Measurements from ENCODE around the gene RAB26.

DNA sequence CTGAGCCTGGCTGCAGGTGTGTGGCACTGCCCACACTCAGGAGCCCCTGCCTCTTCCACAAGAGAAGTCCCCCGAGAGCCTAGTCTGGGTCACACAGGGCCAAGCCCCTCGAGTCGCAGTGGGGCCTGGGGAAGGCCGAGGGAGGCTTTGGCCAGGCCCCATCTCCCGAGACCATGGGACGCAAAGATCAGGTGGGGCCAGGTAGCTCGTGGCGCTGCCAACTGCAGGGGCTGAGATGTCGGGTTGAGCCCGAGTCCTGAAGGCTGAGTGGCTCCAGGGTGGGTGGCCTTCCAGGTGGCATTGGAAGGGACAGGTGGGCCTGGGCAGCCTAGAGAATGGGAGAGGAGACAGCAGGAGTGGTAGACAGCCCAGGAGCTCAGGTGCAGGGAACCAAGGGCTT is 13.5 kb downstream of the RAB26 start:
- TF ChIP-seq, protein P1, sequence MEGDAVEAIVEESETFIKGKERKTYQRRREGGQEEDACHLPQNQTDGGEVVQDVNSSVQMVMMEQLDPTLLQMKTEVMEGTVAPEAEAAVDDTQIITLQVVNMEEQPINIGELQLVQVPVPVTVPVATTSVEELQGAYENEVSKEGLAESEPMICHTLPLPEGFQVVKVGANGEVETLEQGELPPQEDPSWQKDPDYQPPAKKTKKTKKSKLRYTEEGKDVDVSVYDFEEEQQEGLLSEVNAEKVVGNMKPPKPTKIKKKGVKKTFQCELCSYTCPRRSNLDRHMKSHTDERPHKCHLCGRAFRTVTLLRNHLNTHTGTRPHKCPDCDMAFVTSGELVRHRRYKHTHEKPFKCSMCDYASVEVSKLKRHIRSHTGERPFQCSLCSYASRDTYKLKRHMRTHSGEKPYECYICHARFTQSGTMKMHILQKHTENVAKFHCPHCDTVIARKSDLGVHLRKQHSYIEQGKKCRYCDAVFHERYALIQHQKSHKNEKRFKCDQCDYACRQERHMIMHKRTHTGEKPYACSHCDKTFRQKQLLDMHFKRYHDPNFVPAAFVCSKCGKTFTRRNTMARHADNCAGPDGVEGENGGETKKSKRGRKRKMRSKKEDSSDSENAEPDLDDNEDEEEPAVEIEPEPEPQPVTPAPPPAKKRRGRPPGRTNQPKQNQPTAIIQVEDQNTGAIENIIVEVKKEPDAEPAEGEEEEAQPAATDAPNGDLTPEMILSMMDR (conservative IDR thresholded peaks at IDR 0.05 in 1 of 2, IDR thresholded peaks at IDR 0.05 in 1 of 2; ENCODE audit: low read depth in 1 of 2, low read length in 2 of 2) = no peak
- no peak for TF ChIP-seq EZH2 (IDR thresholded peaks at IDR 0.05; ENCODE audit: low read length, missing control alignments)
